Stimulated activated CD8-positive, alpha-beta memory T cell treated with anti-CD3 and anti-CD28 coated beads, Interleukin-12 subunit alpha, Interleukin-12 subunit beta, amount 100 ng/mL, for 1 hour (primary cell): ENCODE results near the gene LAMB3.

Experiments used
- DNase-seq: peaks from one replicate; pipeline ENCODE4 v3.0.0-alpha.2; 2020; ENCODE audit warnings: low read depth

LAMB3 gene

DNA sequence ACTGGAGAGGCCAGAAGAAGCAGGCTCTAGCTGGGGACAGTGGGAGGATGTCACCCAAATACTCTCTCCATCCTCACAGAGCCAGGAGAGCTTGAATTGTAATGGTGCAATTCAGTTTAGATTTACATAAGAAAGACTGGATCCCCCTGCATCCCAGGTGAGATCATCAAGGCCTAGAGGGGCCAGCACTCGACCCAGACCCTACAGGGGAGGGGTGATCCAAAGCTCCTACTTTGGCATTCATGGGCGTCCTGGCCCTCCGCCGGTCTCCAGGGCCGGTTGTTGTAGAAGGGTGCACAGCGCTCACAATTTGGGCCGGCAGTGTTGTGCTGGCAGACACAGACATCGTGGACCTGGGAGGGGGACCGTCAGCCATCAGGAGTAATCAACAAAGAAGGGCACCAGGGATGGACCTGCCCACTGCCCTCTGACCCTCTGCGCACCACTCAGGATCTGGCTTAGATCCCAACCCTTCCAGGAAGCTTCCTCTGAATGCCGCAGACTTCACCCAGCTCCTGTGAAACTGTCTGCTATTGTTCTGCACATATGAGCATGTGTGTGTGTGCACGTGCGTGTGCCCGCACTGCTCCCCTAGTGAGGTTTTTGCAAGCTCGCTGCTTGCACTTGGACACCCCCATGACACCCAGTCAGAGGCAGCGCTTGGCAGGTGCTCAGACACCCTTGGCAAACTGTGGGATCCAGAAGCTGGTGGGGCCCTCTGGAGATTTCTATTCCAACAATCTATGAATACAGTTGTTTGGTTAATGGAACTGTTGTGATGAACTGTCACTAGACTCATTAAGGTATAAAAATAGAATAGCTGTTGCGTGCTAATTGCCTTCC is 21.6 kb downstream of the LAMB3 start:
- DNase-seq: no peak

DNA sequence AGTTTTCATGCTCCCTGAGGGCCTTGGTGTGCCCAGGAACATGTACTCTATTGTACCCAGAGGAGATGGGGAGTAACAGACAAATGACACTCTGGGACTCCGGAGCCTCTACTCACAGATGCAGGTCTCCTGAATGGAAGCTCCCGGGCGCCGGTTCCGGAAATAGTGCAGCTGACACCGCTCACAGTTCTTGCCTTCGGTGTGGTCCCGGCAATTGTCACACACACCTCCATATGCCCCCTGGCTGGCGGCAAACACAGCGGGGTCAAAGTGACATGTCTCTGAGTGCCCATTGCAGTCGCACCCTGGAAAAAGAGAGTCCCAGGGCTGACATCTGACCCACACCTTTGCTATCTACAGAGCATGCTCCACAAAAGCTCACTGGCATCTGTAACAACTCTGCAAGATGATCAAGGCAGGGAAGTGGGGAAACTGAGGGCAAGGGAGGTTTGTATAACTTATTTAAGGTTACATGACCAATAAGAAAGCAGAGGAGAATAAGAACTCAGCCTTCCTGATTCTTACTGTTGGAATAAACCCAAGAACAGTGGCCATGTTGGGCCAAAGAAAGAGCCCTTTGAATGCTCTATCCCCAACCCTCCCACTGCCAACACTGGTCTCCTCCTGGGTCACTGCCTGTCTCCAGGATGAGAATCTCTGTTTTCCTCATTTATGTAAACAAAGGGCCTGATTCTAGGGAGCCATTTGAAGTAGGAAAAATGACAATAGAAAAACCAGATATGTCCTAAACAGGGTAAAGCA is 22.4 kb downstream of the LAMB3 start:
- DNase-seq: no peak

DNA sequence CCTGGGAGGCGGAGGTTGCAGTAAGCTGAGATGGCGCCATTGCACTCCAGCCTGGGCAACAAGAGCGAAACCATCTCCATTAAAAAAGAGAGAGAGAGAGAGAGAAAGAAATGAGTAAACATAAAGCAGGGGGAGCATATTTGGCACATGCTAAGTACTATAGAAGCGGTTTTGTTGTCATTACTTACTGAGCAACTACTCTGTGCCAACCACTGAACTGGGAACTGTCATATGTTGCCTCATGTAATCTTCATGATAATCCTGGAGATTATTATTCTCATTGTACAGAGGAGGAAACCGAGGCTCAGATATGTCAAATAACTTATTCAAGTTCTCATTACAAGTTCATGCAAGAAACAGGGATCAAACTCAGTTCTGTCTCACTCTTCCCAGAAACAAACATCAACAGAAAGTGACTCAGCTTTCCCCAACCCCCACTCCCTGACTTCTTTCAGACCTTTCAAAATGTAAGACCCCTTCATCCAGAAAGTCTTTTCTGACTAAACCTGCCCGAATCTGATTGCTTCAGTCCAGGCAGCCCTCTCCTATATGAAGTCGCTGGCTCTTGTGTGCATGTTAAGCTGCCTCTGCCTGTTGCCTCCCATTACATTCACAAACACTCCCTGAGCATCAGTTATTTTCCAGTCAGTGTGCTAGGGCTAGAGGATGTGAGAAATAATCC is 23.5 kb downstream of the LAMB3 start:
- DNase-seq: no peak

DNA sequence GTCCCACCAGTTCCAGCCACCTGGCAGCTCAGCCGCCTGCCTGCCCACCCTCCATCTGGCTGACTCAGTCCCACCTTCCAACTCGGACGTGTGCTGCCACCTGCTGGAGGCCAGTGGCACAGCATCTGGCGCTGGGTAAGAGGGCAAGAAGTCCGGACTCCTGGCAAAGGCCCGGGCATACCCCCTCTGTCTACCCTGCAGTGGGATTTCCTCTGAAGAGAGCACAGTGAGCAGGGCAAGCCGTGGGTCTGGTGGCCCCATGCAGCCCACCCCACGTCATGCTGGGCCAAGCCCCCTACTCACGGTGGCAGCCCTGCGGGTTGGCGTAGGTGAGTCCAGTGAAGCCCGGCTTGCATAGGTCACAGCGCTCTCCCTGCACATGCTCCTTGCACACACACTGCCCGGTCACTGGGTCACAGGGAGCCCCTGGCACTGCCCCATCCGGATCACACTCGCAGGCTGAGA is 24.5 kb downstream of the LAMB3 start:
- peak; percentile 58 for DNase-seq

DNA sequence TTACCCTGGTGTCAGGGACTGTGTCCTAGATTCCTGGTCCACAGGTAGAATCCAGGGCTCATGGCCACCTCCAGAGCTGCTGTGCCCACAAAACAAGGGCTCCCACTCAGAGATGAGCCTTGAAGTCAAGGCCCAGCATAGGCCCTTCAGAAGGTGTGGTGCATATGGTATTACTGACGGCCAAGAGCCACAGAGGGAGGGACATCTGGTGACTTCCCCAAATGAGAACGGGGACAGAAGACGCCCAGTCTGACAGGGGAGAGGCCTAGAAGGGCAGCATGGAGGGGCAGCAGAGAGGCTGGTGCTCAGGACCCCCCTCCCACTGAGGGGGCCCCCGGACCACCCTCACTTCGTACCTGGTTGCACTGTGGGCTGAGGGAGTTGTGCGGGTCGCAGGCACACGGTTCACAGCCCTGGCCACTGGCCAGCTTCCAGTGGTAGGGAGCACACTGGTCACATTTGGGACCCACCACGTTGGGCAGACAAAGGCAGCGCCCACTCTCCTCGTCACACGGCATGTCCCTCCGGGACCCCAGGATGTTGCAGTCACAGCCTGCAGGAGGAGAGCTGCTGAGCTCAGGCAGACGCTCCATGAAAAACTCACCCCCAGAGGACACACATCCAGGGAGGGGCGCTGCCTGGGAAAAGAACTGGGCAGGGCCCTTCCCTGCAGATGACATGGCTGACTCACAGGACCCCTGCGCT is 25.0 kb downstream of the LAMB3 start:
- no peak for DNase-seq

DNA sequence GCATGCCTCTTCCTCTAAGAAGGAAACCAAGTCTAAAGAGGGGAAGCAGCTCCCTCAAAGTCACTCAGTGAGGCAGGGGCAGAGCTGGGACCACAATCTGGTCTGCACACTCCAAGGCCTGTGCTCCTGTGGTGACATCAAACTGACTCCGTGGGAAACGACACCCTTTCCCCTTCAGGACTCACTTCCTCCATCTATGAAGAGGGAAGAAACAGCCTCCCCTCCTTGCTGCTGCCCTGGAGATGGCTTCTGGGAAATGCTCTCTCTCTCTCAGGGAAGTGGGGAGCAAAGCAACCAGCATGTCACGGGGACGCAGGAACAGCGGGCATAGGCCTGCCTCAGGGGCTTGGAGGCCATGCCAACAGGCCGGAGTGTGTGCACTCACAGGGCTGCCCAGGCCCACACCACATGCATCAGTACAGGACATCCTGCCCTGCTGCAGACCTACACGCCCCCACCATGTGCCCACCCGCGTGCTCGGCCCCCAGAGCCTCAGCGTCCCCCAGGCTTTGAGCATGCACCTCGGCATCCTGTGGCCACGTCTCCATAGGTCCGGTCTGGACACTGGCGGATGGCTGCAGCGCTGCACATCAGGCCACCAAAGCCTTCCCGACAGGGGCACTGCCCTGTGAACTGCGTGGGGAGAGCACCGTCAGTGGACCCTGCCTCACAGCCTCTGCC is 25.7 kb downstream of the LAMB3 start:
- DNase-seq: no peak

DNA sequence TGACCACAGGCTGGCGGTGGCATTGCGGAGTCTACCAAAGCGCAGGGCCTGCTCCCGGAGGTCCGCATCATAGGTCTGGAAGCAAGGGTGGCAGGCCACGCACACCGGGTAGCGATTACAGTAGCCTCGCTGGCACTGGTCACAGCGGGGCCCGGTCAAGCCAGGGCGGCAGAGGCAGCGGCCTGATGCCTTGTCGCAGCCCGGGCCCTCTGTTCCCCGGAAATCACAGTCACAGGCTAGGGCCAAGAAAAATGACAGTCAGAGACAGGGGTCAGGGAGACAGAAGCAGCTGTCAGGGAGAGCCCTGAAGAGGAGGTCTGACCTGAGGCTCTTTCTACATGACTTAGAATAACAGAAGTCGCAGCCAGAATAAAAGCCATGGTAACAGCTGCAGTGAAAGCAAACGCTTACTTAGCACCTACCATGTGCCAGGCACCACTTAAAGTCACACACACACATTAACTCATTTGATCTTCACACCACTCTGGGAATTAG is 26.4 kb downstream of the LAMB3 start:
- DNase-seq: no peak

DNA sequence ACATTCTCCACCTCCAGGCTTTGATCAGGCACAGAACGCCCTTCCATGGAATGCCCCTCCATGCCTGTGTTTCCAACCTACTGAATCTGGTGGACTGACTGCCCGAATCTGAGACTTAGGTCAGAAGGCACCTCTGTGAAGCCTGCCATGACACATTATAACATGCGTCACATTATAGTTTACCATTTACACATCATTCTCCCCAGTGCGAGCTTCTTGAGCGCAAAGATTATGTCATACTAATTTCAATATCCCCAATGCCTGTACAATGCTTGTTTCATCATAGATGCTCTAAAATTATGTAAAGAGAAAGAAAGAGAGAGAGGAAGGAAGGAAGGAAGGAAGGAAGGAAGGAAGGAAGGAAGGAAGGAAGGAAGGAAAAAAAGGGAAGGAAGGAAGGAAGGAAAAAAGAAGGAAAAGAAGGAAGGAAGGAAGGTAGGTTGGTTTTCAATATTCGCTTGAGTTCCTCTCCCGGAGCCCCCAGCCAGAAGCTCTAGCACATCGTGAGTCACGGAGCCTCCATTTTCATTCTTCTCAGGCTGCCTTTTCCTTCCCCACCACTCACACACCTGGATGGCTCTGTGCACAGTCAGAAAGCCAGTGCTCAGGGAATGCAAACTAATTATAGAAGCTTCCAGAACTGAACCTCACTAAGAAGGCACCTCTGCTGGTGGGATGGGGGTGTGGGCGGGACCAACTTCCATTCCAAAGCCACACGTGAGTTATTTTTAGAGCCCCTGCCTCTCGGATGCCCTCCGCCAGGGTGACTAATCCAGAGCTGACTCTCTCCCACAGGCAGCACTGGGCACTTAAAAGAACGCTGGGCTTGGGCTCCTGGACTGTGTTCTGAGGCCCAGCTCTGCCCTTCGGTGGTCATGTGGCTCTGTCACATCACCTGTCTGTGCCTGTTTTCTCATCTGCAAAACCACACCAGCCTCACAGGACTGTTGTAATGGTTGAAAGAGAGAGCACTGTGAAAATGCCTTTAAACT is 27.4 kb downstream of the LAMB3 start:
- no peak for DNase-seq

DNA sequence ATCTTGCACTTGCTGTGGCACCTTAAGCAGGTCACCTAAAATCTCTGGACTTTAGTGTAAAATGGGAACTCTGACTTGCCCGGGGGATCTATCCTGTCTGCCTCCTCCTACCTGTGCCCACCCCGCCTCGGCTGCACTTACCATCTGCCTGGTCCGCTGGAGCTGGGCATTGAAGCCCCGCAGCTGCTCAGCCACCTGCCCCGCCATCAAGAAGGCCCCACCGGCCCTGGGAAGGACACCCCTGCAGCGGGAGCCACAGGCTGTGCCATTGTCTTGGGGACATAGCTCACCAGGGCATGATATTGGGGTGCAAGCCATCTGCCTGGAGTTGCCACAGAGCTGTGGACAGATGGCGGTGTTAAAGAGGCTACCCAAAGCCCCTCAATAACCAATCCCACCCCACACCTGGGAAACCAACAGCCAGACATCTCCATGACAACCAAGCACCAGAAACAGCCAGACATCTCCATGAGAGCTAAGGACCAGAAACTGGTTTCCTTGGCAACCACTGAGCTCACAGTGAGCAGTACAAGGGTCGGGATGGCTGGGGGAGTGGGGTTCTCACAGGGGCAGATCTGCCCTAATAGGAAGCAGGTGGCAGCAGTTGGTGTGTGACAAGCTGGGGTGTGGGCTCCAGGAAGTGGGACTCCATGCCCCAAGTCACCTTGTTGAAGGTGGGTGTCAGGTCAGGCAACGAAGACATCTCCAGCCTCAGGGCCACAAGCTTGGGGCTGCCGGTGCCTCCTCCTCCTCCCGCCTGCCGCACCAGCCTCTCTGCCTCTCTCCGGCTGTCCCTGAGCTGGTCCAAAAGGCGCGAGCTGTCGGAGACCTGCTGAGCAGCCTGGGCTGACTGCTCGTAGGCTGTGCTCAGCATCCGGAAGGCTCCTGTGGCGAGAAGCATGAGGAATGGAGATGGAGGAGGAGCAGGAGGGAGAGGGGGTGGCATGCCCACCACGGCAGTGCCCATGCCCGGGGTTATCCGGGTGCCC is 29.1 kb downstream of the LAMB3 start:
- DNase-seq: no peak

DNA sequence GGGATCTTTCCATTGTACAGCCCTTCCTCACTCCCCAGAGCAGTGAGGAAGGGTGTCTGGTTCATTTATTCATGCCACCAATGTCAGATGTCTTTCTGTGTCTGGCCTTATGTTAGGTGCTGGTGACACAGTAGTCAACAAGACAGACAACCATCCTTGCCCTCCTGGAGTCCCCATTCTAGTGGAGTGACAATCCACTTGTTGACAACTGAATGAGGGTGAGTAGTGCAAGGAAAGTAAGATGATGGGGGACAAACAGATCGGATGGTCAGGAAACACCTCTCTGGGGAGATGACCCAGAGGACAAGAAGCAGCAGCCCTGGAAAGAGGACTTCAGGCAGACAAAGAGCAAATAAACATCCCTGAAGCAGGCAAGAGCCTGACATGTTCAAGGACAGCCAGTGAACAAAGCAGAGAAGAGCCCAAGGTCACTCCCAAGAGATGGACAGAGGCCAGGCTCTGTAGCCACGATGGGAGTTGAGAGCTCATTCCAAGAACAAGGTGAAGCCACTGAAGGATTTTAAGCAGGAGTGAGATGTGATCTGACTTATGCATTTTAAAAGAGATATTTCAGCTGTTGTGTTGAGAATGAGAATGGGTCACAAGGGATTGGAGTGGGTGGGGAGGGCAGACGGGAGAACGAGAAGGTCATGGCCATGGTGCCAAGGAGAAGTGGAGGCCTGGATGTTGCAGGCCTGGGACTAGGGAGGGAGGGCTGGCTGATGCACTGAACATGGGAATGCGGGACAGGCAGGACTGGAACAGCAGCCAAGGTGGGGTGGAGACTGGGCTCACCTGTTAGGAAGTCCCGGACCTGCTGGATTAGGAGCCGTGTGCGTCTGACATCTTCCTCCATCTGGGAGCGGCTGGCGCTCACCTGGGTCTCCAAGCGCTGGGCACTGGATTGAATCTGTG is 30.2 kb downstream of the LAMB3 start:
- DNase-seq: no peak

DNA sequence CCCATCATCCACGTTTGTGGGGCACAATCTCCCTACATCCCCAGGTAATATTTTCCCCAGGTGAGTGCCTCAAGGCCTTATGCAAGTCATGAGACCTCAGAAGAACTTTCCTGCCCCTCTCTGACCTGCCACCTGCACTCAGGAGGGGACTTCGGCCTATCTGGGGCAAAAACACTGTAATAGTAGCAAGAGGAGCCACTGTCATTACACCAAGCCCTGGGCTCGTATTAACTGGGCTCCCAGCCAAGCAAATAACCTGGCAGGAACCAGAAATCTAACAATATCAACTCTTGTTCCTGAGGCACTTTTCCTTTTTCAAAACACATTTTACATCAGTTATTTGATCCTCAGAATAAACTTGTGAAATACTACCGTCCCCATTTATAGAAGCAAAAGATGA is 30.9 kb downstream of the LAMB3 start:
- DNase-seq: no peak

DNA sequence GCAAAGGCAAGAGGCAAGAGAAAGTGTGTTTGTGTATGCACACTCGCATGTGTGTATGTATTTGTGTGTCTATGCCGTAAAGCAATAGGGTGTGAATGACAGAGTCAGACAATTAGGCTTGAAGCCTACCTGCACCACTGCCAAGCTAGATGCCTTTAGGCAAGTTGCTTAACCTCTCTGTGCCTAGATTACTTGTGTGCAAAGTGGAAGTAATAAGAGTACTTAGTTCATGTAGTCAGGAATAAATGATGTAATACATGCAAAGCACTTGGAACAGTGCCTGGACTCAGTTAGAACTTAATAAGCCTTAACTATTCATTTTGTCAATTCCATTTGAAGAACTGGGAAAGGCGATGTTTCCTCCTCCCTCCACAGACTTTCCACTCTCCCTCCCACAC is 31.7 kb downstream of the LAMB3 start:
- DNase-seq: no peak

DNA sequence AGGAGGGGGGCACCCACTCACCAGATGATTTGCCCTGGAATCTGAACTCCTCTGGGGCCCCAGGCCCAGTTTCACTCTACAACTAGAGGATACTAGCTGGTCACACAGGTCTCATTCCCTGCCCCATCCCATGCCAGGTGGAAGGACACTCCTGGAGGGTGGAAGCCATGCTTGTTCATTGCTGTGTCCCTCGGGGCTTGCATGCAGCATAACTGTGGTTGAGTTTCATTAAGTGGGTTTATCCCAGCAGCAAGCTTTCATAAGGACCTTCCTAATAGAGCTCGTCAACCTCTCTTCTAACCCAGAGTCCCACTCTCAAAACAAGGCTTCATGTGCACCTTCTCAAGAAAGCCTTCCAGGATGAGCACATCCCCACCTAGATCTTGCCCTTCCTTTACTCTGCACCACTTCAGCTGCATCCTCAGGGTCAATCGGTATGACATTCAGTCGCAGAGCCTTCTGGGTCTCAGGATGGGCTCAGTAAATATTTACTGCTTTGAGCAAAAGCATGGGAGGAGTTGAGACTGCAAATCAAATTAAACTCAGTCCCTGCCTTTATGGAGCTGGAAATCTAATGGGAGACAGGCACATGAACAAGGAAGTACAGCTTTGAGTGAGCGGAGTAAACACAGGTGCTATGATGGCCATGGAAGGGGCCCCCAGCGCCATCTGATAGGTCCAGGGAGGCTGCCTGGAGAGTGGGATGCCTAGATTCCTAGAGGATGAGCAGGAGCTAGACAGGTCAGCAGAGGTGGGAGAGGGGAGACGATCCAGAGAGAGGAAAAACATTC is 32.3 kb downstream of the LAMB3 start:
- DNase-seq: no peak

DNA sequence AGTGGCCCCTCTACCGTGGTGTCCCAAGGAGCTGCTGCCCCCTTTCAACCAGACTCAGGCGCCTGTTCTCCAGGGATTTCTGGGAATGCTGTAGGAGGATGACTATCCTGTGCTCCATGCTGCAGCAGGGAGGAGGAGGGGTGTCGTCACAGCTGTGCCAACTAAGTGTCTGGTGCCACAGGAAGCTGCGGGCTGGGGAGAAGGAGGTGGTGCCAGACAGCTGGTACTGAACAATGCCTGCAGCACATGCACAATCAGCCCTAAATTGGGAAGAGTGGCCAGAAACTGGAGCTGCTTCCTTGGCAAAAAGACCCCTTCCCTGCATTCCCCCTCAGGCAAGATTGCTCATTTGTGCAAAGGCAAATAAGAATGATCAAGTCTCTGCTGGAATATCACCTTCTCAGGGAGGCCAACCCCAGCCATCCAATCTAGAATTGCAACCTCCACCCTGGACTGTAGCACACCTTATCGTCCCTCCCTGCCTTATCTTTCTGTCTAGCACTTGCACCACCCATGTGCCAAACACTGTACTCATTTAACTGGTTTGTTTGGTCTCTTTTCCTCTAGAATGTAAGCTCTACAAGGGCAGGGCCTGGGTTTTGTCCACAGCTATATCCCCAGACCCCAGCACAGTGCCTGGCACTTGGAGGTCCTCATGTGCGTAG is 33.3 kb downstream of the LAMB3 start:
- no peak for DNase-seq

DNA sequence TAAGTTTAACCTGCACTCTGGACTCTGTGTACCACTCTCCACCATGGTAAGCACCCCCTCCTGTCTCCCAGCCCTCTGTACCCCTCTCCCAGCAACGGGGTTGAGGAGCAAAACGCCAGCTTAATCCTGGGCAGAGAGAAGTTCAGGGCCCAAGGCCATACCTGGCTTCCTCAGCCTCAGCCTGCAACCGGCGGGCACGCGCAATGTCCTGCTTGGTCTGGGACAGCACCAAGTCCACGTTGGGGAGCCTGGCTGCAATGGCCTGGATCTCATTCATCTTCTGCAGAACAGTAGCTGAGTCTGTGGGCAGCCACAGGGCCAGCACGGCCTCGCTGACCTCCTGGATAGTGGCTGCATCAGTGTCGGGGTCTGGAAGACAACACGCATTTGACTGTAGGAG is 33.9 kb downstream of the LAMB3 start:
- no peak for DNase-seq

DNA sequence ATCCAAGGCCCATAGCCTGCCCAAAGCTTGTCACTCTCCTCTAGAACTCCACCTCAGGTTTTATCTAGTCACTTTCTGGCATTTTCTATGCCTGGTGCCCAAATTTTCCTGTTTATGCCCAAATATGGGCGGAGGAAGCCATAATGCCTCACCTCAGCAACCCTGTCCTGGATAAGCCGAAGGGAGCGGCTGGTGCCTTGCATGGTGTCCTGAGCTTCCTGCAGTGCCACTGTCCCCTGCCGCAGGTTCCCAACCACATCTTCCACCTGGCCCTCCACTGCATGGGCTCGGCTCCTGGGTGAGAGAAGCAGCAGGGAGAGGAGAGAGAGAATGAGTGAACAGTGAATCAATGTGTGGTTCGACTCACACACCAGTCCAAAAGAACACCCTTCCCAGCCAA is 34.5 kb downstream of the LAMB3 start:
- no peak for DNase-seq
